Tibial artery (tissue), 4 donors: ENCODE measurements around the gene GPR176.

Experiments used
- DNase-seq, 2 donors: peaks; one replicate each; pipeline ENCODE4 v3.0.0-alpha.2; 2019
- H3K27ac ChIP-seq, 2 donors: fragments of 200-600 bp; sonication (generic) in 1 of 2; 1 replicate in 1 of 2; 2 replicates in 1 of 2; pipeline ENCODE4 v1.5.1; 2018 to 2019; ENCODE audit warnings: mild to moderate bottlenecking in 1 of 2
- H3K27me3 ChIP-seq, 2 donors: fragments of 200-600 bp; sonication (generic) in 1 of 2; one replicate each; pipeline versions ENCODE4 v1.5.1 to v1.6.0; 2016 to 2019
- H3K36me3 ChIP-seq, 3 donors: fragments of 200-600 bp; sonication (generic) in 2 of 3; one replicate each; pipeline ENCODE4 v1.5.1; 2016 to 2019; ENCODE audit warnings: mild to moderate bottlenecking in 2 of 3
- H3K4me1 ChIP-seq, 4 donors: fragments of 200-600 bp; sonication (generic) in 2 of 4; 1 replicate in 3 of 4; 2 replicates in 1 of 4; pipeline ENCODE4 v1.5.1; 2016 to 2019
- H3K4me3 ChIP-seq, 2 donors: fragments of 200-600 bp; sonication (generic) in 1 of 2; 1 replicate in 1 of 2; 2 replicates in 1 of 2; pipeline ENCODE4 v1.5.1; 2018 to 2019; ENCODE audit warnings: mild to moderate bottlenecking in 2 of 2
- H3K9me3 ChIP-seq, 3 donors: fragments of 200-600 bp; sonication (generic) in 1 of 3; one replicate each; pipeline ENCODE4 v1.5.1; 2016 to 2019
- CTCF ChIP-seq, 2 experiments: fragments of 200-600 bp in 1 of 2; fragments of 450-650 bp in 1 of 2; IDR thresholded peaks; one replicate each; pipeline ENCODE4 v1.5.1; 2017 to 2019; ENCODE audit warnings: antibody characterized with exemption in 2 of 2, mild to moderate bottlenecking in 1 of 2, moderate library complexity in 1 of 2
- intact Hi-C: fragments of 100-400 bp; cut with DNase I; formaldehyde crosslinking; loops from one replicate; pipeline ENCODE4 v1.15.0; 2023; ENCODE audit warnings: low total_unique reads

The GPR176 gene

GRCh38 chr15:39919748-39920509 lies at the start of gene GPR176:
Gene GPR176 (minus strand): TSS chr15:39920266. CDS start chr15:39920026, 240 bp downstream.
- intact Hi-C loops: no loop called here
- TF ChIP-seq CTCF (IDR thresholded peaks at IDR 0.05): no peak

DNA sequence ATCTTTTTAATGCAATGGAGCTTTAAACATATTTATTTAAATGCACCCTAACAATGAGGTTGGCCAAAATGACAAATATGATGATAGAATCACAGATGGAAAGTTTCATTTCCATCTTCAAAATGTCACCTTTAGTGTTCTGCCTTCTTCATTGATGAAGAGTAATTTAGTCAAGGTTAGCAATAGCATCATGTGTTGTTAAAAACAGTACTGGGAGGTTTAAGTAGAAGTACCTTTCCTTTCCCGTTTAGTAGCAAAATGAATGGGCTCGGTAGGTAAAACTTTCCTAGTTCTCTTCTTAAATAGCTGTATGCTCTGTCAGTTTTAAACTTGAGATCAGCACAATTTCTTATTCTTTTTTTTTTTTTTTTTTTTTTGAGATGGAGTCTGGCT lies 48.9 kb upstream of the GPR176 start:
- peaks cover 26 to 57% (median 36%) of the 10 kb centered on the region in 3 donors for H3K36me3 ChIP-seq

More at GRCh38 chr15:39919748-39920509, at the start of gene GPR176:
- H3K4me3 ChIP-seq: peak within 1 kb of the TSS; percentile 60 to 64
- H3K4me1 ChIP-seq: peaks cover 0 to 23% (median 4%) of the 10 kb centered on the region in 4 donors
- DNase-seq: peak; percentile 81 to 89
- H3K27ac ChIP-seq: peak within 1 kb of the TSS; percentile 86 to 89
- no peaks in the 10 kb centered on the region for H3K36me3 ChIP-seq
- H3K9me3 ChIP-seq: no peaks in the 10 kb centered on the region
- H3K27me3 ChIP-seq: no peaks in the 10 kb centered on the region

DNA sequence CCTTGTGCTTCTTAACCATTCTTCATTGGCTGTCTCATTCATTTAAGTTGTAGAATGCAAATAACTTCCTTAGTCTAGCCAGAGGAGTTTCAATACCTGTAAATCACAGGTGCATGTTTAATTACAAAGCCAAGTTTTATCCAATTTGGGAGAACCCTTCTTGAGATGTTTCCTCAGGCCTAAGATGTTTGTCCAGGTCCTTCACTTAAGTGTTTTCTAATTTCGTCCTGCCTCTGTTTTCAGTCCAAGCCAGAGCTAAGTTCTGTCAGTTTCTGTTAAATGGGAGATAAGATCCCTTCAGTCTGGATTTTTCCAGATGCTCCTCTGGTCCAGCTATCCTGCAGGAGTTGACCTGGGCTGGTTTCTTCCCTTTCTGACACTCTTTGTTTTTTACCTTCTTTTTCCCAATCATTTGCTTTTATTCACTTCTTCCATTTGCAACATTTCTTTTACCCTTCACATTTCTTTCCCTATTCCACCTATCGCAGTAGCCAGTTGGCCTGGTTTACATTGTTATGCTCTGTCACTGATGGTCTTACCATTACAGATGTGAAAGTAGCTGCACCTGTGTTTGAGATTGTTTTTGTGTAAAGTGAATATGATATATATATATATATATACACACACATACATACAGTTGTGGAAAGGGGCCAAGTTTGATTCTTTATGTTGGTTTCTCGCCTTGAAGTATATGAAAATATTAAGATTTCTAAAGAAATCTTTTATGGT lies 48.4 kb upstream of the GPR176 start:
- Histone ChIP-seq H3K27ac (no peak overlapping the region), H3K4me1 (peaks cover 0 to 4% (median 0%) of the 10 kb centered on the region in 4 donors), H3K27me3 (no peaks in the 10 kb centered on the region), H3K9me3 (no peaks in the 10 kb centered on the region), H3K4me3 (no peak overlapping the region), H3K36me3 (peaks cover 21 to 51% (median 30%) of the 10 kb centered on the region in 3 donors)
- no peak for DNase-seq
- intact Hi-C loops: no loop called here
- TF ChIP-seq CTCF (IDR thresholded peaks at IDR 0.05): no peak

More for the DNA sequence above, 48.9 kb upstream of the GPR176 start:
- H3K9me3 ChIP-seq: no peaks in the 10 kb centered on the region
- intact Hi-C loops: no loop called here
- TF ChIP-seq CTCF (IDR thresholded peaks at IDR 0.05): no peak
- H3K4me3 ChIP-seq: no peak overlapping the region
- no peak overlapping the region for H3K27ac ChIP-seq
- peaks cover 0 to 4% (median 0%) of the 10 kb centered on the region in 4 donors for H3K4me1 ChIP-seq
- no peaks in the 10 kb centered on the region for H3K27me3 ChIP-seq
- DNase-seq: no peak

- H3K27me3 ChIP-seq: no peaks in the 10 kb centered on the region
- no peak for DNase-seq
- peaks cover 0 to 4% (median 0%) of the 10 kb centered on the region in 4 donors for H3K4me1 ChIP-seq
- intact Hi-C loops: loop anchor here (2.0 kb wide), 1 partner anchor 24 kb away; no protein-coding TSS in a partner anchor
- no peaks in the 10 kb centered on the region for H3K9me3 ChIP-seq
- no peak overlapping the region for H3K27ac ChIP-seq
- H3K36me3 ChIP-seq: peaks cover 31 to 54% (median 32%) of the 10 kb centered on the region in 3 donors
- TF ChIP-seq CTCF (IDR thresholded peaks at IDR 0.05): no peak
- no peak overlapping the region for H3K4me3 ChIP-seq
Observed at GRCh38 chr15:39966521-39966920, 46.5 kb upstream of the GPR176 start.

- DNase-seq: no peak
- H3K27ac ChIP-seq: no peak overlapping the region
- no peaks in the 10 kb centered on the region for H3K27me3 ChIP-seq
- H3K4me3 ChIP-seq: no peak overlapping the region
- intact Hi-C loops: no loop called here
- TF ChIP-seq CTCF (IDR thresholded peaks at IDR 0.05): no peak
- peaks cover 37 to 61% (median 44%) of the 10 kb centered on the region in 3 donors for H3K36me3 ChIP-seq
- no peaks in the 10 kb centered on the region for H3K4me1 ChIP-seq
- no peaks in the 10 kb centered on the region for H3K9me3 ChIP-seq
Observed at GRCh38 chr15:39963786-39964185, 43.7 kb upstream of the GPR176 start.
